Astrocyte (in vitro differentiated cells and primary cell): Measurements from ENCODE around the gene APH1B.

Experiments
- EZH2 ChIP-seq: IDR thresholded peaks from 2 replicates; pipeline ENCODE4 v1.6.1; 2012; ENCODE audit warnings: mild to moderate bottlenecking, low read length, inconsistent platforms; ENCODE audit not compliant: insufficient read depth
- TF ChIP-seq, protein P1 (sequence below): IDR thresholded peaks from 2 replicates; pipeline ENCODE4 v1.5.1; 2011; ENCODE audit warnings: low read depth, mild to moderate bottlenecking, inconsistent platforms, low read length, moderate library complexity; ENCODE audit not compliant: insufficient read depth

GRCh38 chr15:63352808-63353207 is 75.4 kb downstream of the APH1B start:
- TF ChIP-seq EZH2, result no peak
- TF ChIP-seq, protein P1, sequence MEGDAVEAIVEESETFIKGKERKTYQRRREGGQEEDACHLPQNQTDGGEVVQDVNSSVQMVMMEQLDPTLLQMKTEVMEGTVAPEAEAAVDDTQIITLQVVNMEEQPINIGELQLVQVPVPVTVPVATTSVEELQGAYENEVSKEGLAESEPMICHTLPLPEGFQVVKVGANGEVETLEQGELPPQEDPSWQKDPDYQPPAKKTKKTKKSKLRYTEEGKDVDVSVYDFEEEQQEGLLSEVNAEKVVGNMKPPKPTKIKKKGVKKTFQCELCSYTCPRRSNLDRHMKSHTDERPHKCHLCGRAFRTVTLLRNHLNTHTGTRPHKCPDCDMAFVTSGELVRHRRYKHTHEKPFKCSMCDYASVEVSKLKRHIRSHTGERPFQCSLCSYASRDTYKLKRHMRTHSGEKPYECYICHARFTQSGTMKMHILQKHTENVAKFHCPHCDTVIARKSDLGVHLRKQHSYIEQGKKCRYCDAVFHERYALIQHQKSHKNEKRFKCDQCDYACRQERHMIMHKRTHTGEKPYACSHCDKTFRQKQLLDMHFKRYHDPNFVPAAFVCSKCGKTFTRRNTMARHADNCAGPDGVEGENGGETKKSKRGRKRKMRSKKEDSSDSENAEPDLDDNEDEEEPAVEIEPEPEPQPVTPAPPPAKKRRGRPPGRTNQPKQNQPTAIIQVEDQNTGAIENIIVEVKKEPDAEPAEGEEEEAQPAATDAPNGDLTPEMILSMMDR, result no peak
